ENCODE measurements around the gene VTN. TPM values are rescaled to one million over a fixed set of nuclear protein-coding genes. Genes with fewer than 3 reads are reported as not detected.

Gene VTN
- total and polyA plus RNA-seq, 2 donors (not counting 1 experiment from before 2014, with no cell fraction given), result 0.17 to 3.5 TPM

GRCh38 chr17:28338056-28338768 lies 31.9 kb downstream of the VTN start:
- DNase-seq (ENCODE audit: low read depth in 2 of 2), result peak; percentile 52 to 89
- Histone ChIP-seq H4K20me1 (ENCODE audit: control insufficient read depth, extremely low read depth, insufficient read depth, low read length) (no peaks in the 10 kb centered on the region), H3K27ac (ENCODE audit: insufficient read depth, low read length) (peak overlapping the region; percentile 33)

GRCh38 chr17:28335959-28336871 lies 33.9 kb downstream of the VTN start:
- no peaks in the 10 kb centered on the region for H4K20me1 ChIP-seq (ENCODE audit: control insufficient read depth, extremely low read depth, insufficient read depth, low read length)
- H2AFZ ChIP-seq (ENCODE audit: low read length), result peak overlapping the region; percentile 60
- H3K4me3 ChIP-seq (replicated peaks in 1 of 4; ENCODE audit: control extremely low read depth in 1 of 4, insufficient read depth in 1 of 4, low read depth in 3 of 4, low read length in 4 of 4), result peak overlapping the region; percentile 85 to 99 (median 96)

More at GRCh38 chr17:28338056-28338768, 31.9 kb downstream of the VTN start:
- Histone ChIP-seq H3K4me3 (replicated peaks in 1 of 4; ENCODE audit: control extremely low read depth in 1 of 4, insufficient read depth in 1 of 4, low read depth in 3 of 4, low read length in 4 of 4) (peak overlapping the region in 1 of 4 experiments; percentile 10), H3K4me2 (ENCODE audit: extremely low read depth, insufficient read depth, low read length) (peak overlapping the region; percentile 61), H3K79me2 (ENCODE audit: control insufficient read depth, insufficient read depth, low read length) (peaks cover 46% of the 10 kb centered on the region), H2AFZ (ENCODE audit: low read length) (no peak overlapping the region), H3K9ac (ENCODE audit: insufficient read depth, low read length) (no peak overlapping the region), H3K9me3 (ENCODE audit: control insufficient read depth, insufficient read depth, low read depth, low read length) (no peaks in the 10 kb centered on the region), H3K36me3 (ENCODE audit: control insufficient read depth, insufficient read depth, low read length) (peaks cover 18% of the 10 kb centered on the region), H3K4me1 (ENCODE audit: control insufficient read depth, extremely low read depth, insufficient read depth, low read length) (peaks cover 17% of the 10 kb centered on the region), H3K27me3 (ENCODE audit: control insufficient read depth, insufficient read depth, low read length) (no peaks in the 10 kb centered on the region)
- TF ChIP-seq, protein P1, sequence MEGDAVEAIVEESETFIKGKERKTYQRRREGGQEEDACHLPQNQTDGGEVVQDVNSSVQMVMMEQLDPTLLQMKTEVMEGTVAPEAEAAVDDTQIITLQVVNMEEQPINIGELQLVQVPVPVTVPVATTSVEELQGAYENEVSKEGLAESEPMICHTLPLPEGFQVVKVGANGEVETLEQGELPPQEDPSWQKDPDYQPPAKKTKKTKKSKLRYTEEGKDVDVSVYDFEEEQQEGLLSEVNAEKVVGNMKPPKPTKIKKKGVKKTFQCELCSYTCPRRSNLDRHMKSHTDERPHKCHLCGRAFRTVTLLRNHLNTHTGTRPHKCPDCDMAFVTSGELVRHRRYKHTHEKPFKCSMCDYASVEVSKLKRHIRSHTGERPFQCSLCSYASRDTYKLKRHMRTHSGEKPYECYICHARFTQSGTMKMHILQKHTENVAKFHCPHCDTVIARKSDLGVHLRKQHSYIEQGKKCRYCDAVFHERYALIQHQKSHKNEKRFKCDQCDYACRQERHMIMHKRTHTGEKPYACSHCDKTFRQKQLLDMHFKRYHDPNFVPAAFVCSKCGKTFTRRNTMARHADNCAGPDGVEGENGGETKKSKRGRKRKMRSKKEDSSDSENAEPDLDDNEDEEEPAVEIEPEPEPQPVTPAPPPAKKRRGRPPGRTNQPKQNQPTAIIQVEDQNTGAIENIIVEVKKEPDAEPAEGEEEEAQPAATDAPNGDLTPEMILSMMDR (conservative IDR thresholded peaks at IDR 0.05 in 1 of 2, IDR thresholded peaks at IDR 0.05 in 1 of 2; ENCODE audit: low read depth in 1 of 2, low read length in 2 of 2), result no peak
- TF ChIP-seq EZH2 (IDR thresholded peaks at IDR 0.05; ENCODE audit: low read length, missing control alignments), result no peak

More at GRCh38 chr17:28335959-28336871, 33.9 kb downstream of the VTN start:
- no peaks in the 10 kb centered on the region for H3K27me3 ChIP-seq (ENCODE audit: control insufficient read depth, insufficient read depth, low read length)
- H3K27ac ChIP-seq (ENCODE audit: insufficient read depth, low read length), result peak overlapping the region; percentile 99
- peak overlapping the region; percentile 89 for H3K4me2 ChIP-seq (ENCODE audit: extremely low read depth, insufficient read depth, low read length)
- no peak for TF ChIP-seq EZH2 (IDR thresholded peaks at IDR 0.05; ENCODE audit: low read length, missing control alignments)
- TF ChIP-seq, protein P1 (conservative IDR thresholded peaks at IDR 0.05 in 1 of 2, IDR thresholded peaks at IDR 0.05 in 1 of 2; ENCODE audit: low read depth in 1 of 2, low read length in 2 of 2), result no peak
- peak; percentile 71 to 96 for DNase-seq (ENCODE audit: low read depth in 2 of 2)
- H3K79me2 ChIP-seq (ENCODE audit: control insufficient read depth, insufficient read depth, low read length), result peaks cover 50% of the 10 kb centered on the region
- peaks cover 10% of the 10 kb centered on the region for H3K36me3 ChIP-seq (ENCODE audit: control insufficient read depth, insufficient read depth, low read length)
- peak overlapping the region; percentile 95 for H3K9ac ChIP-seq (ENCODE audit: insufficient read depth, low read length)
- H3K4me1 ChIP-seq (ENCODE audit: control insufficient read depth, extremely low read depth, insufficient read depth, low read length), result peaks cover 17% of the 10 kb centered on the region
- no peaks in the 10 kb centered on the region for H3K9me3 ChIP-seq (ENCODE audit: control insufficient read depth, insufficient read depth, low read depth, low read length)

All from fibroblast of lung (primary cell).